Measurements from ENCODE around the gene FARS2.

Gene FARS2

DNA sequence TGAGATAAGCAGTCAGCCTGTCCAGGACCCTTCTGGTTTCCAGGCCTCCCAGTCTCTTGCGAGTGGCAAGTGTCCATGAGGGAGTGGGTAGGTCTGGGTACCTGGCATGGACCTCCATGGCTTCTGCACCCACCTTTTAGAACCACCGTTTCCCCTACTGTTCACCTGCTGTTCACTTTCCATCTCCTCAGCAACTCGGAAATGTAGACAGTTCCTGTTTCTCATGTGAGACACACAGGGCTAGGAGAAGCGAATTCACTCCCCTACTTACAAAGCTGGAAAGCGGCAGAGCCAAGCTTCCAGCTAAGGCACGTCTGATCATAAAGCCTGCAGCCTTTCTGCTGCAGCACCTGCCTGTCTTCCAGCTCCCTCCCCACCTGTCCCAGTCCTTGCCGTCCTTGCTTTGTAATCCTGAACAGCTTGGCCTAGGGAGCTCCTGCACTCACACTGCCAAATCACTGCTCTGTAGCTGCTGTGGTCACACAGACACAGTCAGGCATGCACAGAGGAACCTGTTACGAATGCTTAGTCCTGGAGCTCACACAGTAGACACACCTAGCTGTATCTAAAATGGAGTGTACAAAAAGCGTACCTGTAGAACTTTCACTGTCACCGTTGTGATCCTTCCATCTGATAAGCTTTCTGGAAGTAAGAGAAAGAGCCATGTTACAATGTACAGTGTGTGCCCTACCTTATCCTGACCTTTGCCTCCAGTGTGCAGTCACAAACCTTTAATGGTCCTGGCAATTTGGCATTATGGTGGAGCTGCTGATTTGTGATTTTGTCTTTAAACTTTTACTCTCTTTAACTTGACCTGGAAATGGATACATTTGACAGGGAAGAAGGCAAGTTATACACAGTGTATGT lies 451.3 kb downstream of the FARS2 start:
- no peak for DNase-seq (ENCODE audit: low spot score)
- TF ChIP-seq, protein P1, sequence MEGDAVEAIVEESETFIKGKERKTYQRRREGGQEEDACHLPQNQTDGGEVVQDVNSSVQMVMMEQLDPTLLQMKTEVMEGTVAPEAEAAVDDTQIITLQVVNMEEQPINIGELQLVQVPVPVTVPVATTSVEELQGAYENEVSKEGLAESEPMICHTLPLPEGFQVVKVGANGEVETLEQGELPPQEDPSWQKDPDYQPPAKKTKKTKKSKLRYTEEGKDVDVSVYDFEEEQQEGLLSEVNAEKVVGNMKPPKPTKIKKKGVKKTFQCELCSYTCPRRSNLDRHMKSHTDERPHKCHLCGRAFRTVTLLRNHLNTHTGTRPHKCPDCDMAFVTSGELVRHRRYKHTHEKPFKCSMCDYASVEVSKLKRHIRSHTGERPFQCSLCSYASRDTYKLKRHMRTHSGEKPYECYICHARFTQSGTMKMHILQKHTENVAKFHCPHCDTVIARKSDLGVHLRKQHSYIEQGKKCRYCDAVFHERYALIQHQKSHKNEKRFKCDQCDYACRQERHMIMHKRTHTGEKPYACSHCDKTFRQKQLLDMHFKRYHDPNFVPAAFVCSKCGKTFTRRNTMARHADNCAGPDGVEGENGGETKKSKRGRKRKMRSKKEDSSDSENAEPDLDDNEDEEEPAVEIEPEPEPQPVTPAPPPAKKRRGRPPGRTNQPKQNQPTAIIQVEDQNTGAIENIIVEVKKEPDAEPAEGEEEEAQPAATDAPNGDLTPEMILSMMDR (IDR thresholded peaks at IDR 0.05), result no peak
- no peak overlapping the region for H3K4me3 ChIP-seq
- no peak overlapping the region for H3K27ac ChIP-seq

DNA sequence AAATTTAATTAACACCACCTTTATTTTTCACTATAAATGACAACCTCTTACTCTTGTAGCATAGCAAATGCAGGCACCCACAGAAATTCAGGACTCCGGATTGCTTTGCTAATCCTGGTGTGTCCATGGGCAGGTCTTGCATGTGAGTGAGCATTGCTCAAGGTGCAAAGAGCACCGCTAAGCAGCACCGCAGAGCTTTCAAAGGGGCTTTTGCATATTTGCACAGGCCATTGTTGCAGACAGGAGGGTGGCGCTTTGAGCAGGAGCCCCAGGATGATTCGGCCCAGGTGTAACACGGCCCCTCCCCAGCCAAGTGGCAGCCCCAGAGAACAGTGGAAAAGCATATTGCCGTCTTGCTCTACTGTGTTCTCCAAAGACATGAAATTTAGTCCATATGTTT lies 452.2 kb downstream of the FARS2 start:
- no peak for DNase-seq (ENCODE audit: low spot score)
- H3K27ac ChIP-seq, result no peak overlapping the region
- no peak overlapping the region for H3K4me3 ChIP-seq
- TF ChIP-seq, protein P1 (IDR thresholded peaks at IDR 0.05), result no peak

DNA sequence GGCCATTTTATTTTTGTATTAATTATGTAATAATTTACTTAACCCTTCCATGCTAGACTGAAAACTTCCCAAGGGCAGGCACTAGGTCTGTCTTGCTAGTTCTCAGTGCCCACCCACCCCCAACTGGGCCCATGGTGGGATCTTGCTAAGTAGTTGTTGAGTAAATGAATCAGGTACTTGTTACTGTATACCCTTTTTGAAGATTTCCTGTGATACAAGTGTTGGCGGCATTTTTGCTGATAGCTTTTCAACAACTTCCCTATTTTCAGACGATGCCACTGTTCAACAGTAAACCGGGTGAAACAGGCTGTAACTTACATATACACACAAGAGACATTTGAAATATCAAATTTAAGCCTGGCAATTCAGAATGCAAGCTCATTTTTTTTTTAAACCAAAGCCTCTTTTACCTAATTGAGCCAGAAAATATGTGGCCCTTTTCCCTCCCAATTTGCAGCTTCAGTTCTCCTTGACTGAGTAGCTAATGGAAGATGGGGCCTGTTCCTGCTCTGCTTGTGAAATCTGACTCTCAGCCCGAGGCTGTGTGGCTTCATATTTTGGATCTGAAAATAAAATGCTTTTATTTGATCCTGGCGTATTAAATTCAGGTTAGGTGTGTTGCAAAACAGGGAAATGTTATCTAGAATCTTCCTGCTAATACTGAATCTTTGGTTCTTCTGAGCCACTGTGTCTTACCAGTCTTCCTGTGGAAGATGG lies 457.1 kb downstream of the FARS2 start:
- TF ChIP-seq, protein P1 (IDR thresholded peaks at IDR 0.05), result no peak

DNA sequence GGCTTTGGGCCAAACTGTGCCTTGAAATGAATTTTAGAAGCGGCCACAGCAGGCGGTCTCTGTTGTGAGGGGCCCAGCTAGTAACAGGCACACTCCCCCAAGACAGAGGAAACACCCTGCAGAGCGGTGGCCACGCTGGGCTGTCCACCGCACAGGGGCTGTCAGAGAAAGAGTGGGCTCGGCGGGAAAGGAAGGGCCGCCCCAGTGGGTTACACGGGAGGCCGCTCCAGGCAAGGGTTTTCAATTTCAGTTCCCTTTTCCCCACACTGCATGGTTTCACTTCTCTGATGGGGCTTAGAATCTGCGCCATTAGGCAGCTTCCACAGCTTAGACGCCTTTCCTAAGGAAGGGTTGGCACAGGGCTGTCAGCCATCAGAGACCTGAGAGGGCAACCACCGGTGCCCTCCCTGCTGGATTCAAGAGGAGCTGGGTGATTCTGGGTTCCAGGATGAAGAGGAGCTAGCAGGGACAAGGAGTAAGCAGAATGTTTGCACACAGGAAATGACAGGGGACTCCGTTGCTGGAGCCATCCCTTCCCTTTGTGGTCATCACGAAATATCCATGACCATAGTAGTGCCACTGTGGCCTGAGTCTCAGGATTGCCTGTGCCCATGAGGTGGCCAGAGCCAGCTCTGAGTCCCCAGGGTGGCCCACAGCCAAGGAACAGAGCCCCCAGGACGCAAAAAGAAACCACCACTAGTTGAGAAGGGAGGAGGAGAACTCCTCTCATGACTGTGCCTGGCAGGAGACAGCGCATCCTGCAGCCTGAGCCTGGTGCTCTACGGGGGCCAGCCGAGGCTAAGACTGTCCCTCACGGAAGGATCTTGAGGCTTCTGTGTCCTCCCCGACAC lies 462.8 kb downstream of the FARS2 start:
- Histone ChIP-seq H3K4me3 (no peak overlapping the region), H3K27ac (peak overlapping the region in 1 of 2 donors; percentile 48)
- peak; percentile 65 for DNase-seq (ENCODE audit: low spot score)
- TF ChIP-seq, protein P1 (IDR thresholded peaks at IDR 0.05), result no peak

More for the DNA sequence above, 457.1 kb downstream of the FARS2 start:
- peak; percentile 24 for DNase-seq (ENCODE audit: low spot score)
- H3K27ac ChIP-seq, result no peak overlapping the region
- no peak overlapping the region for H3K4me3 ChIP-seq

DNA sequence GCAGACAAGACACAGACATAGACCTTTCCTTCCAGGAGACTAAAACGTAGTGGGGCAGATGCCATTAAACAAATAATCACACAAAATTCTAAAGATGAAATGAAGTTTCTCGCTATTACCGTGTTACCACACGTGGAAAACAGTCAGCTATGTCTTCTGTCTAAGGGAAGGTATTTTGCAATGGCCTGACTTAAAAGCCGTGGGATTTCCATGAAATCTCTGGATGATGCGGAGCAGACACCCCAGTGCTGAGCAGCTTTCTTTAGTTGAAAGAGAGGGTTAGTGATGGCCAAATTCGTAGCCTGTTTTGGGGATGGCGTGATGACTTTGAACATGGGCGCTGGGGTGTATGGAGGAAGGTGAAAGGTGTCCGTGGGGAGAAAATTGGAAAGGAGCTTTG lies 463.6 kb downstream of the FARS2 start:
- TF ChIP-seq, protein P1 (IDR thresholded peaks at IDR 0.05), result no peak
- DNase-seq (ENCODE audit: low spot score), result peak; percentile 29
- Histone ChIP-seq H3K27ac (peak overlapping the region in 1 of 2 donors; percentile 48), H3K4me3 (no peak overlapping the region)

DNA sequence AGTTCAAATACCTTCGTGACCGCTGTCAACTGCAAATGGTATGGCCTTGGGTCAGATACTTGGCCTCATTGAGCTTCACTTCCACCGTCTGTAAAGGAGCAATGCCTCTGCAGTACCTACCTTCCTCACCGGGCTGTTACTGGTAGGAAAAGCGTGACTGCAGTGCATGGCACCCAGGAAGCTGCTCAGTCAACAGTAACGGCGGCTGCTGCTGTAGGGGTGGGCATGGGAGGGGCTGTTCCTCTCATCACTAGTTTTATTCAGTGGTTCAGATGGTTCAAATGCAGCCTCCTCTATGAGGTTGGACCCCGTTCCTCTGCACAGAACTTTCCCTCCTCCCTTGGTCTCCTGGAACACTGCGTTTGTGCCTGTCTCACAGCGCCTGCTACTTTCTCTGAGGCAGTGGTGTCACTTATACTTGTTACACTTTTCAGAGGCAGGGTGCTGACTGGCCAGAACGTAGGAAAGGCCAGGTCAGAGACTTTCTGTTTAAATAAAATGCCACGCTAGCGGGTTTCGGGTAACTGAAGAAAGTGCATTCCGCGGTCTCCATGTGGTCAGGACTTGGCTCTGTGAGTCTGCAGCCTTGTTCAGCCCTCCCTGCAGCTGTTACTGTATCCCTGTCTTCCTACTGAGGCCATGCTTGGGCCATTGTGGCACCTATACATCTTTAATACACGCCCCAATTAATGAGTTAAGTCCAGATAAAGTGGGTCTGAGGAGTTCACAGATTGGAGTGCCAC lies 465.8 kb downstream of the FARS2 start:
- H3K4me3 ChIP-seq, result no peak overlapping the region
- TF ChIP-seq, protein P1 (IDR thresholded peaks at IDR 0.05), result no peak
- H3K27ac ChIP-seq, result no peak overlapping the region
- no peak for DNase-seq (ENCODE audit: low spot score)

All from coronary artery (tissue), 2 donors.